UCSD-AML1 (cell line): ENCODE data around the gene OXER1.
"Not testable (repeated sequence)": the region's sequence is repeated elsewhere in the genome, so short reads cannot be mapped to it uniquely, and the experiment has no call there.

Source experiments
- DNase-seq: peaks from one replicate; lab custom pipeline; 2025; ENCODE audit not compliant: unreplicated experiment; lab: John Stamatoyannopoulos, UW

Gene OXER1

DNA sequence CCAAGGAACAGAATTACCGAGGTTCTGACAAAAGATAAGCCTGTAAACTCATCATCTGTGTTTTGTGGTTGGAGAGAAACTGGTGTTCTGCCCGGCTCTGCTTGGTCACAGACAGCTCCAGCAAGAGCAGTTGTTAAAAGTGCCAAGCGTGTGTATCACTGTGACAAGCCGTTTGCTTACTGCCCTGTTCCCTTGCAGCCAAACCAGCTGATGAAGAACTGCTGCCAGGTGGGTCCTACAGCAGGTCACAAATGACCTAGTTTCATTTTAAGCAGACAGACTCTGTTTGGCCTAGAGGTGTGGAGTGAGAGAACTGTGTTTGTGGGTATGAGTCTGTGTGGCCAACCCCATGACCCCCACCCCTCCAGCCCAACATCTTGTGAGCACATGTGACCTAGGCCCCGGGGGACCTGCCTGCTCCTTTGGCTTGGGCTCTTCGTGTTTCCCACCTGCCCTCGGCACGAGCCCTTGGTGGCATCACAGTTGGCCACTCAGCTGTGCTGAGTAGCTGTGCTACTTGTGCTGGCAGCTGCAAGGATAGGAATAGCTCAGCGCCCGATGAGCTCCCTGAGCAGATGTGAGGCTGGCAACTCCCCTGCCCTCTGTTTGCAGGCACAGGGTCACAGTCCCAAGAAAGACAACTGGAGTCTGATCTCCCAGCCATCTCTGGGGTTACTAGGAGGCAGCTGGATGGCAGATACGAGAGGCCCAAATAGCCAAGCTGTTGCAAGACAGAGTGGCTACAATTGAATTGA lies 9.7 kb downstream of the OXER1 start:
- no peak for DNase-seq

DNA sequence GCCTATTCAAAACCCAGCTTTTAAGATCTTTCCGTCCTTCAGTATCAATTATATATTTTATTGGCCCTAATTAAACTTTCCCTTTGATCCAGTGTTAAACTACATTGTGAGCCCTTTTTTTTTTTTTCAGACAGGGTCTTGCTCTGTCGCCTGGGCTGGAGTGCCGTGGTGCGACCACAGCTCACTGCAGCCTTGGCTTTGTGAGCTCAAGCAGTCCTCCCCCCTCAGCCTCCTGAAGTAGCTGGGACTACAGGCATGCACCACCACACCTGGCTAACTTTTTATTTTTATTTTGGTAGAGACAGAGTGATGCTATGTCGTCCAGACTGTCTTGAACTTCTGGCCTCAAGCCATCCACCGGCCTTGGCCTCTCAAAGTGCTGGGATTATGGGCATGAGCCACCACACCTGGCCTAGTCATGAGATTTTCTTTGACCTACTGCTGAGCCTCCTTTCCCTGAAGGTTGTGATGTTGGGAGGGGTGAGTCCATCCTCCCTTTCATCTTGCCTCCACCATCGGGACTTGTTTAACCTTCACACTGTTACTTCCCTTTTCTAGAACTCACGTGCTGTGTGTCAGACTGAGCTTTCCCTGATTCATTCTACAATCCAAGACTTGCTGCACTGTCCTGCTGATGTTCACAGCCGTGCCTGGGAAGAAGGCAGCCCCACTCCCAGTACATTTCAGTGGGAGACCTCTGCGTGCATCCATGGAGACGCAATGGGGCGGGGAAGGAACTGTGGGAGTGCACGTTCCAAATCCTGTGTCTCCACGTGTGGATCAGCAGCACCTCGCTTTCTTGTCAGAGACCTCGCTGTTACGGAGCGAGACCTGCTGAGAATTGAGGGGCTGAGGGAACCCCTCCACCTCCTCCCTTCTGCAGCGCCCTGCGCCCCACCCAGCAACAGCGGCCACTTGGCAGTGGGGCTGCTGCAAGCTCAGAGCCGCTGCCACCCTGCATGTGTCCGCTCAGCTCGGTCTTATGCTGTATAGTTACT lies 10.8 kb downstream of the OXER1 start:
- DNase-seq, result no peak

- peak; percentile 65 for DNase-seq
Measured at GRCh38 chr2:42752314-42752713, 11.6 kb downstream of the OXER1 start.

- no peak for DNase-seq
Measured at GRCh38 chr2:42748840-42749239, 15.1 kb downstream of the OXER1 start.

- DNase-seq, result no peak
Measured at GRCh38 chr2:42747422-42747821, 16.5 kb downstream of the OXER1 start.

- no peak for DNase-seq
Measured at GRCh38 chr2:42744545-42745082, 19.3 kb downstream of the OXER1 start.

DNA sequence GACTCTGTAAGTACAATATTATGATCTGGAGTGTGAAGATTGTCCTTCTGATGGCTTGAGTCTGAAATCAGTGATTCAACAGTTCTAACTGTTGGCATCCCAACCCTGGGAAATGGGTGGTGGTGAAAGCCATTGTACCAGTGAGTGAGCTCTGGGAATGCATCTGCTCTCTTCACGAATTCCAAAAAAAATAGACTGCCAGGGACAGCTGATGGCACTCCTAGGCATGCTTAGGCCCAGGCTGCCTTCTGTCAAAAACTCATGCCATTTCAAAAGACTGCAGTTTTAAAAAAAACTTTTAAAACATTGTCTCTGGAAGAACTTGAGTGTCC lies 20.3 kb downstream of the OXER1 start:
- no peak for DNase-seq

GRCh38 chr2:42742740-42743658 lies 20.9 kb downstream of the OXER1 start:
- DNase-seq, result no peak

GRCh38 chr2:42741140-42741539 lies 22.8 kb downstream of the OXER1 start:
- DNase-seq, result no peak

GRCh38 chr2:42736598-42737322 lies 27.2 kb downstream of the OXER1 start:
- no peak for DNase-seq

GRCh38 chr2:42733852-42734251 lies 30.1 kb downstream of the OXER1 start:
- no peak for DNase-seq

DNA sequence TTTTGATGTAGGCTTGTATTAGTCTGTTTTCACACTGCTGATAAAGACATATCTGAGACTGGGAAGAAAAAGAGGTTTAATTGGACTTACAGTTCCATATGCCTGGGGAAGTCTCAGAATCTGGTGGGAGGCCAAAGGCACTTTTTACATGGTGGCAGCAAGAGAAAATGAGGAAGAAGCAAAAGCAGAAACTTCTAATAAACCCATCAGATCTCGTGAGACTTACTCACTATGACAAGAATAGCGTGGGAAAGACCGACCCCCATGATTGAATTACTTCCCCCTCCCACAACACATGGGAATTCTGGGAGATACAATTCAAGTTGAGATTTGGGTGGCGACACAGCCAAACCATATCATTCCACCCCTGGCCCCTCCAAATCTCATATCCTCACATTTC lies 32.6 kb downstream of the OXER1 start:
- not testable (repeated sequence) for DNase-seq

DNA sequence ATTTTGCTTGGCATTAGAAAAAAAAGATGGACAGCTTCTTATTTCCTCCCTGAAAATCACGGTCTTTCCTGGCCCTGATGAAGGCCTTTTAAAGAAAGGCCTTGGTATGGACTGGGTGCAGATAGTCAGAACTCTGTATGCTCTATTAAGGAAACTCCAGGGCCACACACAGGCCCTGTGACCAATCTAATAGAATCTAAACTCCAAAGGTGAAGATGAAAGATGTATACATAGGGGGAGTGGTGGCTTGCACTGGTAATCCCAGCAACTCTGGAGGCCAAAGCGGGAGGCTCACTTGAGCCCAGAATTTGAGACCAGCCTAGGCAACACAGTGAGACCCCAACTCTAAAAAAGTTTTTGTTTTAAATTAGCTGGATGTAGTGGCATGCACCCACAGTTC lies 37.3 kb downstream of the OXER1 start:
- DNase-seq, result no peak

GRCh38 chr2:42725657-42726056 lies 38.3 kb downstream of the OXER1 start:
- DNase-seq, result no peak

GRCh38 chr2:42724886-42725285 lies 39.0 kb downstream of the OXER1 start:
- no peak for DNase-seq

DNA sequence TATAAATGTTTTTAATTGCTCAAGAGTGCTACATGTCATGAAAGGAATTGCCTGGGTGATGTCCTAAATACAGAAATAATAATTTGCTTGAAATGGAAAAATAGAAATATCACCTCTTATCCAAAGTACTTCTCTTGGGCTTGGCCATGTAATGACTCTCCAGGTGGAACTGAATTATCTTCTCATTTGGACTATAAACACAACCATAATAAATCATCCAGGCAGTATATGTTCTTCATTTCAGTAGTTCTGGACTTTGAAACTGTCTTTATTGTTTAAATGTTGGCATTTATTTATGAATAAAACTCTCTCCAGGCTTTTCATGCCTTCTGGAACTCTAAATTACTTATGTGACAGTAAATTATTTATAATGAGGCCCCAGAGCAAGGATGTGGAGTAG lies 40.5 kb downstream of the OXER1 start:
- no peak for DNase-seq

- DNase-seq, result no peak
Measured at GRCh38 chr2:42722320-42723190, 41.4 kb downstream of the OXER1 start.

DNA sequence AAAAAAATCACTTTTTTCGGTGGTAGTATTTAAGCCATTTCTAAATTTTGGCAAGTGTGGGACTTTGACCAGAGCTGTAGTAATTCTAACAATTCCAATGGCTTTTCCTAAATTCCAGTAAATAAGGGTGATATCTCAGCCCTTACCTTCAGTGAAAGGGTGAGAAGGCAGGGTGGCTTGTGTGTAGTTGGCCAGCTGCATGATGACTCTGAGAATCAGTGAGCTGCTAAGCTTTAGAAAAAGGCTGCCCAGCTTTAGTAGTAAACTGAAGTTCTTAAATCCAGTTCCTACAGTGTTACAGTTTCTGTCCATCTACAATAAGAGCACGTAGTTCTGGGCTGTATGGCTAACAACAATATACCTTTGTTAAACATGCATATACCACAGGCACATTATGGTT lies 42.0 kb downstream of the OXER1 start:
- no peak for DNase-seq

- DNase-seq, result no peak
Measured at GRCh38 chr2:42714686-42715085, 49.2 kb downstream of the OXER1 start.
